ENCODE data around the gene PLK2.

PLK2 gene

DNA sequence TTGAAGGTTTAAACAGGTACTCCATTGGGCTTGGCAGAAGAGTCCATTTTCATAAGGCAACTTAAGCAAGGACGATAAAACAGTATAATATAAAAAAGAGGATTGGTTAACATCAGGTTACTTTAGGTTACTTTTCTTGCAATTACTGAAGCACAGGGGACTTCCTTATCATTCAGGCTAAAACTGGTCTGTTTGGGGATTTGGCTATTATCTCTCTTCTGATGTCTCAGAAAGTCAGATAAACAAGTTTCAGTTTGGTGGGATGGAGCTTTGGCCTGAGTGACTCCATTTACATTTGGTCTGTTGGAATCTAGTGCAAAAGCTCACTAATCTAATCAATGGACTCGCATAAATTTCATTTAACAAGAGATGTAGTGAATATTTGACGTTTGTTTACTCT, 39.3 kb upstream of the PLK2 start:
- no peak overlapping the region for H3K9ac ChIP-seq (ENCODE audit: insufficient read length)
- no peak overlapping the region for H3K4me3 ChIP-seq
- TF ChIP-seq EZH2 (IDR thresholded peaks at IDR 0.05) (no peak), FOXP2 (optimal IDR thresholded peaks at IDR 0.05; ENCODE audit: control extremely low read depth, extremely low read length, insufficient read depth) (no peak), POLR2AphosphoS5 (IDR thresholded peaks at IDR 0.05; ENCODE audit: borderline replicate concordance, low read depth, low read length) (no peak)
- no peak for DNase-seq (ENCODE audit: low read depth, low spot score)
- no peaks in the 10 kb centered on the region for H3K36me3 ChIP-seq (ENCODE audit: insufficient read depth, low read length)
- no peaks in the 10 kb centered on the region for H3K9me3 ChIP-seq (ENCODE audit: low read depth, low read length)
- no peak overlapping the region for H3K27ac ChIP-seq

DNA sequence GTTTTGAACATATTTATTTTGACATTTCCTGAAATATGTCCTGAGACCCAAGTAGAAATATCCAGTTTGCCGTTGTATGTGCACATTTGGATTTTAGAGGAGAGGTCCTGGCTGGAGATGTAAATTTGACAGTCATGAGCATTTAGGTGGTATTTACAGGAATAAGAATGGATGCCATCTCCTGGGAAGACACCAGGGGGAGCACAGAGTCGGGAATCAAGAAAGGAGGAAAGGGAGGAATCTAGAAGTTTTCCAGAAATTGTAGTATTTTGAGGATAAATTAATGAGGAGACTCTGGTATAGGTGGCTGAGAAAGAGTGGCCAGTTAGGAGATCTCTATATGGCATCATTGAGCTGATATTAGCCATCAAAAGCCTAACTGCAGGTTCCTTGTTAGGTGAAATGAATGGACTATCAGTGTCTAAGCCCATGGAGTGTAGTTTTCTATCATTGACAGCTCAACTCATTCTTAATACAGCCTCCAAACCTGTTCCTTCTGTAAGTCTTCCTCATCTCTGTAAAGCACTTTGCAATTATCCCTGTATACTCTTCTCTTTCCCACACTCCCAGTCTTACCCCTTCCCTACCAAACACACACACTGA, 38.6 kb upstream of the PLK2 start:
- no peaks in the 10 kb centered on the region for H3K36me3 ChIP-seq (ENCODE audit: insufficient read depth, low read length)
- peak; percentile 20 for DNase-seq (ENCODE audit: low read depth, low spot score)
- H3K4me3 ChIP-seq: no peak overlapping the region
- no peaks in the 10 kb centered on the region for H3K9me3 ChIP-seq (ENCODE audit: low read depth, low read length)
- H3K9ac ChIP-seq (ENCODE audit: insufficient read length): no peak overlapping the region
- H3K27ac ChIP-seq: no peak overlapping the region
- TF ChIP-seq EZH2 (IDR thresholded peaks at IDR 0.05) (no peak), FOXP2 (optimal IDR thresholded peaks at IDR 0.05; ENCODE audit: control extremely low read depth, extremely low read length, insufficient read depth) (no peak), POLR2AphosphoS5 (IDR thresholded peaks at IDR 0.05; ENCODE audit: borderline replicate concordance, low read depth, low read length) (no peak)

DNA sequence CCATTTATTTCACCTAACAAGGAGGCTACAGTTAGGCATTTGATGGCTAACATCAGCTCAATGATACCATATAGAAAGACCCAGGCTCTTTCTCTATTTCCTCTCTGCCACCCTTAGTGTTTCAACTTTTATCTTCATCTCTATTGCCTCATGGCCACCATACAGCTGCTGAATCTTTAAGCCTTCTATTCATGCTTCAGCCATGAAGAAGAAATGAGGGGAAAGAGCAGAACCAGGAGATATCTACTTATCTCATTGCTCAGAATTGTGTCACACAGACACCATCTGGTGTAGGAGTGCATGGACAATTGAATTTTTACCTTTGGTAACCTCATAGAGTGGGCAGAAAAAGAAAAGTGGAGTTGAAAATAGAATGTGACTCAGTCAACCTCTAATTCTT, 38.0 kb upstream of the PLK2 start:
- DNase-seq (ENCODE audit: low read depth, low spot score): no peak
- Histone ChIP-seq H3K9ac (ENCODE audit: insufficient read length) (no peak overlapping the region), H3K36me3 (ENCODE audit: insufficient read depth, low read length) (no peaks in the 10 kb centered on the region), H3K27ac (no peak overlapping the region), H3K4me3 (no peak overlapping the region), H3K9me3 (ENCODE audit: low read depth, low read length) (no peaks in the 10 kb centered on the region)
- TF ChIP-seq EZH2 (IDR thresholded peaks at IDR 0.05): no peak
- no peak for TF ChIP-seq POLR2AphosphoS5 (IDR thresholded peaks at IDR 0.05; ENCODE audit: borderline replicate concordance, low read depth, low read length)
- no peak for TF ChIP-seq FOXP2 (optimal IDR thresholded peaks at IDR 0.05; ENCODE audit: control extremely low read depth, extremely low read length, insufficient read depth)

DNA sequence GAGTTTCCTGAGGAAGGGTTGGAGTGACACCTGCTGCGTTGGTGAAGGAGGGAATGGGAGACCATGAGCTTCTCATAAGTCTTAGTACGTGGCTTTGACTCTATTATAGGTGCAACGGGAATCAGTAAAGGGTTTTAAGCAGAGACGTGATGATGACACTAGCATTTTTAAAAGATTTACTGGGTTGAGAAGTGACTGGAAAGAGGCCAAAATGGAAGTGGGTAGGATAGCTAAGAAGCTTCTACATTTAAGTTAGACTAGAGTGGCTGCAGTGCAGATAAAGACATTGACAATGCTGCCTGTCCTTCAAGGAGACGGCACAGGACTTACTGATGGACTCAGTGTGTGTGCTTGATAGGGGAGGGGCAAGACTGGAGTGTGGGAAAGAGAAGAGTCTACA, 37.5 kb upstream of the PLK2 start:
- Histone ChIP-seq H3K27ac (no peak overlapping the region), H3K9ac (ENCODE audit: insufficient read length) (no peak overlapping the region), H3K4me3 (no peak overlapping the region), H3K9me3 (ENCODE audit: low read depth, low read length) (no peaks in the 10 kb centered on the region), H3K36me3 (ENCODE audit: insufficient read depth, low read length) (no peaks in the 10 kb centered on the region)
- no peak for DNase-seq (ENCODE audit: low read depth, low spot score)
- TF ChIP-seq POLR2AphosphoS5 (IDR thresholded peaks at IDR 0.05; ENCODE audit: borderline replicate concordance, low read depth, low read length) (no peak), EZH2 (IDR thresholded peaks at IDR 0.05) (no peak), FOXP2 (optimal IDR thresholded peaks at IDR 0.05; ENCODE audit: control extremely low read depth, extremely low read length, insufficient read depth) (no peak)

DNA sequence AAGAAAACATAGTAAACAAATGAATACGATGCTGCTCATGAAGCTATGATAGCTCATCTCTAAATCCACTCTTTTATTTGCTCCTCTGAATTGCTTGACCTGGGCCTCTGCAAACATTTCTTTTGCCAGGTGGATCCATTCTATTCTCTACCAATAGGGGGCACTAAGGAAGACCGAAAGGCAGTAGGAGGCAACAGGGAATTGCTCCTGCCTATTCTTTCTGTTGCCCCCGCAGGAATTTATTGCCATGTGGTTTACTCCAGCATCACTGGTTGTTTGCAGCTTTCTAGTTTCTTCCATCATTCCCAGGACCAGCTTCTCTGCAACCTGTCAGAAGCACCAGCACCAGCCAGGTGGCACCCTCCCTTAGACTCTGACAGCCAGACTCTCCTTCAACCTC, 36.6 kb upstream of the PLK2 start:
- DNase-seq (ENCODE audit: low read depth, low spot score): no peak
- Histone ChIP-seq H3K36me3 (ENCODE audit: insufficient read depth, low read length) (no peaks in the 10 kb centered on the region), H3K27ac (no peak overlapping the region), H3K9ac (ENCODE audit: insufficient read length) (no peak overlapping the region), H3K9me3 (ENCODE audit: low read depth, low read length) (no peaks in the 10 kb centered on the region), H3K4me3 (no peak overlapping the region)
- TF ChIP-seq FOXP2 (optimal IDR thresholded peaks at IDR 0.05; ENCODE audit: control extremely low read depth, extremely low read length, insufficient read depth) (no peak), EZH2 (IDR thresholded peaks at IDR 0.05) (no peak), POLR2AphosphoS5 (IDR thresholded peaks at IDR 0.05; ENCODE audit: borderline replicate concordance, low read depth, low read length) (no peak)

DNA sequence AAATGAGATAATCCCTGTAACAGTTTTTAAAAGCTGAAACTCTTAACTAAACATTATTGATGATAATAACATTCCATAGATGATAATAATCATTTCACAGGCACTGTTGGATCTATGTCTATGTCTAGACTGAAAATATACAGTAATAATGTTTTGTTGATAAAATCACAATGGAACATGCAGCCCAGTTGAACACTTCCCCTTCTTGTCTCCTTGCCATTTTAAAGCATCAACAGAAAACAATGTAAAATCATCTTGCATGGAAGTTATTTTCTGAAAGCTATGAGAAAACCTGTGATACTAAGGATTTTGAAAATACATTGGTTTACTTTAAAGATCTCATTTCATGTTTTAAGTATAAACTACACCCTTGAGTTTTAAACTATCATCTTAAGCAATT, 33.3 kb upstream of the PLK2 start:
- TF ChIP-seq FOXP2 (optimal IDR thresholded peaks at IDR 0.05; ENCODE audit: control extremely low read depth, extremely low read length, insufficient read depth) (no peak), EZH2 (IDR thresholded peaks at IDR 0.05) (no peak), POLR2AphosphoS5 (IDR thresholded peaks at IDR 0.05; ENCODE audit: borderline replicate concordance, low read depth, low read length) (no peak)
- no peak for DNase-seq (ENCODE audit: low read depth, low spot score)
- H3K27ac ChIP-seq: no peak overlapping the region
- no peak overlapping the region for H3K4me3 ChIP-seq
- H3K36me3 ChIP-seq (ENCODE audit: insufficient read depth, low read length): no peaks in the 10 kb centered on the region
- H3K9ac ChIP-seq (ENCODE audit: insufficient read length): no peak overlapping the region
- no peaks in the 10 kb centered on the region for H3K9me3 ChIP-seq (ENCODE audit: low read depth, low read length)

DNA sequence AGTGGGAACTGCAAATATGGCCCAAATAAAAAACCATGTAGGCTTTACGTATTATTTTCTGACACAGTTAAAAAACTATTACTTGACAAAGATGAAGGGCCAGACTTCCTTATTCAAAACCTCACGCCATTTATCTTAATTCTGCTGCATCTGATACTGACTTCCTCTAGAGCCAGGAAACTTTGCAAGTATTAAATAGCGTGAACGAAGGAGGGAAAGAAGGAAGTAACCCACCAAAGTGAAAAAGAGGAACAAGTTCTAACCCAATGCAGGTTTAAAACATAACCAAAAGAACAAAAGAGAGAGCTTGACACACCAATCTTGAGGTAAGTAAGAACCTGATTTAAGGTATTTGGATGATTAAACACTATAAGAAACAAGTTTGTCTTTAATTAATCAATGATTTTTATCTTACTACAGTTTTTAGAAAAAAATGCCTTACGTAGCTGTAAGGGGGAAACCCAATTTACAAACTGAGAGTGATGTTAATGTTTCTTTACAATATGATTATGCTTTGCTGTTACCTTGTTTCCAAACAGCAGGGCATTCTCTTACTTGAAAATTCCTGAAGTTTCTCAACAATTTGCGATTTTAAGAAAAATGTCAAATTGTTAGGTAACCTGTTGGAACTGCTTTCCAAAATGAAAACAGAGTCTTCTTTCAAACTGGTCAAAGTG, 31.5 kb upstream of the PLK2 start, which contains the start of gene GAPT:
GAPT (plus strand) TSS at position 220 of the 677 bp plus-strand sequence. CDS start 3,102 bp downstream, outside the sequence.
- no peaks in the 10 kb centered on the region for H3K9me3 ChIP-seq (ENCODE audit: low read depth, low read length)
- no peak for DNase-seq (ENCODE audit: low read depth, low spot score)
- H3K9ac ChIP-seq (ENCODE audit: insufficient read length): no peak within 1 kb of the TSS
- TF ChIP-seq POLR2AphosphoS5 (IDR thresholded peaks at IDR 0.05; ENCODE audit: borderline replicate concordance, low read depth, low read length): no peak
- no peak for TF ChIP-seq EZH2 (IDR thresholded peaks at IDR 0.05)
- no peak for TF ChIP-seq FOXP2 (optimal IDR thresholded peaks at IDR 0.05; ENCODE audit: control extremely low read depth, extremely low read length, insufficient read depth)
- H3K27ac ChIP-seq: no peak within 1 kb of the TSS
- H3K36me3 ChIP-seq (ENCODE audit: insufficient read depth, low read length): no peaks in the 10 kb centered on the region
- no peak within 1 kb of the TSS for H3K4me3 ChIP-seq

DNA sequence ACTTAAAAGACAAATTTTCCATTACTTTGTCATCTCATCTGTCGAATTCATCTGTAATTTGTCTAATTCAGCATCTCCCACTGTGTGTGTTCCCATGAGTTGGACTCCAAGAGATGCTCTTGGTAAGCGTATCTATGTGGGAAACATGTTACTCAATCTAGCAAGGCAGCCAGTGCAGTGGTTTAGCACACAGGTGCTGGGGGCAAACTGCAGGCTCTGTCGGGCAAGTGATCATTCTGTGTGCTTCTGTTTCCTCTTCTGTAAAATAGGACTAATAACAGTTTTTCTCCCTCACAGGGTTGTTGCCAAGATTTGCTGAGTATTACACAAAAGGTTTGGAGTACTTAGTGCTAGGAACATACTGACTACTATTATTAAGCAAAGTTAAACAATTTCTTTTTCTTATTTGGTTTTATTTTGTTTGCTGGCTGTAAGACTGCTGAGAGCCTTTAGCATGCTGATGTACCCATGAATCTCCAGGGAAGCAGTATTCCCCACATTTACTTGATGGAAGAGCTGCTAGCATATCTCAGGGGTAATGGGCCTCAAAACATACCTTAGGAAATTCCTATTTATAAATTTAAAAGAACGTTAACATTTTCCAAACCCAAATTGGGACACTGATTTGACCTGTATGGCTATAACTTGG, 30.6 kb upstream of the PLK2 start:
- no peaks in the 10 kb centered on the region for H3K36me3 ChIP-seq (ENCODE audit: insufficient read depth, low read length)
- H3K9ac ChIP-seq (ENCODE audit: insufficient read length): no peak overlapping the region
- DNase-seq (ENCODE audit: low read depth, low spot score): no peak
- no peak overlapping the region for H3K27ac ChIP-seq
- TF ChIP-seq FOXP2 (optimal IDR thresholded peaks at IDR 0.05; ENCODE audit: control extremely low read depth, extremely low read length, insufficient read depth) (no peak), EZH2 (IDR thresholded peaks at IDR 0.05) (no peak)
- H3K4me3 ChIP-seq: no peak overlapping the region
- H3K9me3 ChIP-seq (ENCODE audit: low read depth, low read length): no peaks in the 10 kb centered on the region

All from SK-N-MC (cell line).